Activated naive CD8-positive, alpha-beta T cell treated with anti-CD3 and anti-CD28 coated beads, Interleukin-2, amount 50 U/mL, for 16 hours (primary cell): ENCODE results near the gene ATOH8.

Experiments used
- DNase-seq: peaks from one replicate; pipeline ENCODE4 v3.0.0-alpha.2; 2020; ENCODE audit warnings: low read depth, low spot score

ATOH8 gene

DNA sequence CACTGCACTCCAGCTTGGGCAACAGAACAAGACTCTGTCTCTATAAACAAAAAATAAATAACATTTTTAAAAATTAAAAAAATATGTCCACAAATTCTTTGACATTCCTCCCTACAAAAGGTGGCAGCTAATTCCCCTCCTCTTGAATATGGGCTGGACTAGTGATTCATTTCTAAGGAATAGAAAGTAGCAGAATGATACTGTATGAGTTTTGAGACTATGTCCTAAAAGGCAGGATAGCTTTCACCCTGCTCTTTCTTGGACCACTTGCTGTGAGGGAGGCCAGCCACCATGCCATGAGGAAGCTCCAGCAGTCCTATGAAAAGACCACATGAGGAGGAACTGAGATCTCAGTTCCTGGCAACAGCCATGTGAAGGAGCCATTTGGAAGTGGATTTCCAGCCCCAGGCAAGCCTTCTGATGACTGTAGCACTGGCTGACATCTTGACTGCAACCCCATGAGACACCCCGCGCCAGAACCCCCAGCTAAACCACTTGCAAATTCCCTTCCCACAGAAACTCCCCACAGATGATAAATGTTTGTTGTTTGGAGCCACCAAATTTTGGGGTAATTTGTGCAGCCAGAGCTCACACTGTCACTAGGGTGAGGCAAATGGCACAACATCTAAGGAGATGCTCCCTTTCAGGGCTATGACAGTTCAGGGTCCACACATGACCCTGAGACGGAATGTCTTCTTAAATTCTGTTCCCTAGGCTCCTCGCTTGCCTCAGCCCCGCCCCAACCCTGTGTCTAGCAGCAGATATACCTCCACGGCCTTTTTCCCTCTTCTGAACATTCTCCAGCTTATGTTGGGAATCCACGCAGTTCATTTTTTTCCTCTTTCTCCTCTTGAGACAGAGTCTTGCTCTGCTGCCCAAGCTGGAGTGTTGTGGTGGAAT, 17.1 kb upstream of the ATOH8 start:
- no peak for DNase-seq

GRCh38 chr2:85737481-85737880, 16.3 kb upstream of the ATOH8 start:
- no peak for DNase-seq

DNA sequence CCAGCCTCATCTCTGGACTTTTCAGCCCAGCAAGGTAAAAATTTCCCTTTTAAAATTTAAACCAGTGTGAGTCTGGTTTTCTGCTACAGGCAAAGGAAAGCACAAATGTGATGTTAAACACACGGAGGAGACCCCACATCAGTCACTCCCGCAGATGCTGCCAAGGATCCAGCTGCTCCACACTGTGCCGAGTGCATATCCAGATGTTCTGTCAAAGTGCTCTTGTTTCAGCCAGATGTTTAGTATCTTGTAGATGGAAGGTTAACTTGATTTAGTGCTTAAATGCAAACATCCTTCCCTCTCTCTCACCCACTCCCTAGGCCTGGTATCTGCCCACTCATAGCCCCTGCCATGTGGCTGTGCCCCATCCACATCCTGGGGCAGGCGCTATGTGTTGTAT, 15.8 kb upstream of the ATOH8 start:
- no peak for DNase-seq

GRCh38 chr2:85740193-85740592, 13.6 kb upstream of the ATOH8 start:
- no peak for DNase-seq

DNA sequence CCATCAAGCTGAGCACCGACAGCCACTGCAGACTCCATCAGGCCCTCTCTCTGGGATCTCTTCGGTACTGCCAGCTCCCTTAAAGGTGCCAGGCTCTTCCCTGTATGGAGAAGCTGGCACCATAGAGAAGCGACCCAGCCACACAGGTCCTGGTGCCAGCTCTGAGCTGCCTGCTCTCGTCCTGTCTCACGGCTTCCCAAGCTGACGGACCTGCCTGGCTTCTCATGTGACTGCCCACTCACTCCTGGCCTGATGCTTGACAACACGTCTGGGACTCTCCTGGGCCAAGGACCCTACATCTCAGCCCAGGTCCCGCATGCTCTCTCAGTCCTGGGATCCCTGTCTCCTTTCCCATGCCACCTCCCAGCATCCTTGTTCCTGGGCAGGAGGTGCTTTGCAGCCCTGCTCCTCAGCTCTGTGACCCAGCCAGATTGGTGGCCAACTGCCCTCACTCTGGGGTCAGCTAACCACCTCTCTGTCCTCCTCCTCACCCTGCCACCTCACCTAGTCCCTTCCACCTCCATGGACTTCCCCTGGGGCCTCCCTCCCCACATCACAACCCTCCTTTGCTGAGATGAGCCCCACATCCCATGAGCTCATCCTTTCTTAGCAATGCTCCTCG, 12.5 kb upstream of the ATOH8 start:
- DNase-seq, result no peak

- DNase-seq, result no peak
These were observed 11.8 kb upstream of the ATOH8 start for GRCh38 chr2:85741833-85742455.

- DNase-seq, result no peak
These were observed 10.3 kb upstream of the ATOH8 start for GRCh38 chr2:85743304-85743978.

- no peak for DNase-seq
These were observed 9.7 kb upstream of the ATOH8 start for GRCh38 chr2:85744055-85744454.

GRCh38 chr2:85744741-85745601, 8.8 kb upstream of the ATOH8 start:
- DNase-seq, result no peak

DNA sequence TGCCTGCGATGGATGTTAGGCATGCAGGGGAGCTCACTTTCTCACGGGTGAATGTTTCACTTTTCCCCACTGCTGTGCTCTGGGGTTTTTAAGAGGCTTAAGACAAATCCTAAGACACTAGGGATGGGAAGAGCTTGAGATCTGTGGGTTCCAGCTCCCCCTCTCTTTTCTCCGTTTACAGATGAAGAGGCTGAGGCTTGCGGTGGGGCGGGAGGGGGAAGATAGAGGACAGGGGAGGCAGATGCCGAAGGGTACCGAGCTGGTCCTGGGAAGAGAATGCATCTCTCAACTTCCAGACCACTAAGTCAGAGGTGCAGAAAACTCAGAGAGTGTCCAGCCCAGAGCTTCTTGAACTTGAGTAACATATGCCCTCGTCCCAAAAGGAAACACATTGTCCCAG, 8.2 kb upstream of the ATOH8 start:
- no peak for DNase-seq

DNA sequence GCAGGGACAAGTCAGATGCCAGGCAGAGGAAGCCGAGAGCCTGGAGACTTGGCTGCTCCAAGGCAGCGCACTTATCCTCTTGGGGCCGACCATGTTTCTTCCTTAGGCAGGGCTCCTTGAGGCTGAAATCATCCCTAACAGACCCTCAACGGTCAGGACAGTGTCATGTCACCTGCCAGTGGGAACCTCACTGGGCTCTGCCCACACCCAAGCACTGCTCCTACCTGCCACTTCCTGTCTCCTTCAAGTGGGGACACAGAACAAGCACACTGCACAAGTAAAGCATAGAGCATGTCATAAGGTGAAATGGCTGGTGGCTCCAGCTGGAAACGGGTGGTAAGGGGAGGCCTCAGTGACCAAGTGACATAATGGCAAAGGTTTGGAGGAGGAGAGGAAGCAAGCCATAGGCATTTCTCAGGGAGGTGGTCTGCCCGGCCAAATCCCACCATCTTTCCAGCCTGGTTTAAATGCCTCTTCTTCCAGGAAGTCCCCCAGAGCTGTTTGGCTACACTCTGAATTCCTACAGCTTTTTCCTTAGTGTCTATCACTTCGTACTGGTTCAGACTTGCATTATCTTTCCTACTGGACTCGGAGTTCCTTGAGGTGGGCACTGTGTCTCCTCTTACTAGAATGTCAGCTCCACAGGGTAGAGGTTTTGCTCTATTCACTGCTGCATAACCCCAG, 7.3 kb upstream of the ATOH8 start:
- no peak for DNase-seq

DNA sequence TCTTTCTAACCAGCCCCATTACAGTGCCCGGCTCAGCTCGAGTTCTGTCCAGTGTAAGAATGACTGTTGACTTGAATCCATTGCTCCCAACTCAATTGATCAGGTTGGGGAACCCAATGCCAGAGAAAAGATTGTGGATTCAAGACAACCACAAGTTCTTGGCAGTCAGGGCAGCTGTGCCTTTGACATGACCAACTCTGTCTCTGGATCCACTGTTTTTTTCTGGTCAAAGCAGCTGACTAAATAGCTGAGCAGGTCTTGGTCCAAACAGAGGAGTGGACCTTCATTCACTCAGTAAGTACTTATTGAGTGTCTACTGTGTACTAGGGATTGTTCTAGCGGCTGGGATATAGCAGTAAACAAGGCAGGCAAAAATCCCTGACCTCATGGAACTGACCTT, 6.3 kb upstream of the ATOH8 start:
- no peak for DNase-seq

DNA sequence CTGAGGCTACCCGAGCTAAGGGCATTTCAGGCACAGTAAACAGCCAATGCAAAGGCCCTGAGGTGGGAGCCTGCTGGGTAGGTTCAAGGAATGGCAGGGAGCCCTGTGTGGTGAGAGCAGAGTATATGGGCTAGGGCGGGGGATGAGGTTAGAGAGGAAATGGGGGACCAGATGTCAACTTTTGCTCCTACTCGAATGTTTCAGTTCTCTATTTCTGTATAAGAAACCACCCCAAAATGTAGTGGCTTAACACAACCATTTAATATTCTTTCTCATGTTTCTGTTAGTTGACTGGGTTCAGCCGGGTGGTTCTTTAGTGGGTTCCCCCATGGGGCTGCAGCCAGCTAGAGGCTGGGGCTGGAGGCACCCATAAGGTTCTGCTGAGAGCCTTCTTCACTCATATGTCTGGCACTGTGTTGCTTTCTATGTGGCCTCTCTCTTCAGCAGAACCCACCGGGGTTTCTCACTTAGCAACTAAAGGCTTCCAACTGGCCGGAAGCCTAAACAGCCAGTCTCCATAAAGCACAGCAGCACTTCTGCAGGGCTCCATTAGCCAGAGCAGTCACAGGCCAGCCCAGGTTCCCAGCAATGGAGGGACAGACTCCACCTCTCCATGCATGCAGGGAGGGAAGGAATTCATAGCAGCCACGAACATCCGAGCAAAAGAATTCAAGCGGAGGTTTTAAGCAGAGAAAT, 5.6 kb upstream of the ATOH8 start:
- DNase-seq, result no peak

DNA sequence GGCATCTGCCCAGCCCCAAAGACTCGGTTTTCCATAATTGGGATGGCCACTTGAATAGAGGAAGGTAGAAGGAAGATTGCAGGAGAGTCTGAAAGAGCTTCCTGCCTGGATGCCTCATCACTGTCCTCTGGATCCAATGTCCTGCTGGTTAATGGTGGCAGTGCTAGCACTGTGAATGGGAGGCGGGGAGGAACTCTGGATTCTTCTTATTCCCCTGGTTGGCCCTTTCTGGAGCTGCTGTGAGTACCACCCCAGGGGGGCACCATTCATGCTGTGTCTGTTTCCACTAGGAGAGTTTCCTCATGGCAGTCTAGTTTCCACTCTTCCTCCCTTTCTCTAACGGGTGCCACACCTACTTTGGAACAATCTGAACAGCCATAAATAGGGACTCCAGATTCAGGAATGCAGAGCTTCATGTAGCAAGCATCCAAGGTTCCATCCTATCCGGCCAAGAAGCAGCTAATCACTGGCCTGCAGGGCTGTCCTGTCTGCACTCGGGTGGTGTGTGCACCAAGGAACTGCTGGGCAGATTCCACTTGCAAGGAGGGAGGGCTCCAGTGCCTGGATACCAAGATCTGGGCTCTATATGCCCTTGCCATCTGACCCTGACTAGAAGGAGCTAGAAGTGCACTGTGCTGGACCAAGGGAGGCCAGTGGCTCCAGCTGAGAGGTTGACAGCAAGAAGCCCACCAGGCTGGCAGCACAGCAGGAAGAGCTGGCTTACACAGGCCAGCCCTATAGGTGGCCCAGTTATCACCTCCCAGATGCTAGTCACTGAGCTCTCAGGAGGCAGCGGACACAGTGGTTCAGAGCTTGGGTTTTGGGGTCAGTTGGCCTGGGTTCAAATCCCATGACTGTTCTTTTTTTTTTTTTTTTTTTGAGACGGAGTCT, 4.6 kb upstream of the ATOH8 start:
- no peak for DNase-seq

GRCh38 chr2:85750587-85751575, 2.9 kb upstream of the ATOH8 start:
- peak; percentile 15 for DNase-seq

DNA sequence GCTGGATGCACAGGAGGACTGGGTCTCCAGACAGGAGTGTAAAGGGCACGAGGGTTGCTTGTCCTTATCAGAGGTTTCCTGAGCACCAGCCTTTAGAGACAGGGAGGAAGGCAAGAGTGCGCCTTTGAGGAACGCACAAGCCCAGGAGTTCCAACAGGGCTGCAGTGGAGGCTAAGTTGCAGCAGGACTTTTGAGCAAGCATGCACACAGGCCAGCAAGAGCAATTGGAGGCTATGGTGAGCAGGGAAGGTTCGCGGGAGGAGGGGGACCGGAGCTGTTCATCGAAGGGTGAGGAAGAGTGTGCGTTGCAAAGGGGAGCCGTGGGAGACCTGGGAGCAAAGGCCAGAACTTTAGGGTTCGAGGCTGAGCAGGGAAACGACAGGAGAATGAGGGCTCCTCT, 2.2 kb upstream of the ATOH8 start:
- no peak for DNase-seq

GRCh38 chr2:85753035-85753524, 711 bp upstream of the ATOH8 start:
- DNase-seq, result no peak
